Measurements from ENCODE around the gene PLEKHO2. TPM values are rescaled to one million over a fixed set of nuclear protein-coding genes. Genes with fewer than 3 reads are reported as not detected.

PLEKHO2 gene
- total and polyA plus RNA-seq, 2 of the 8 experiments (the other 6 are each of a cell fraction or from before 2014, with no cell fraction given): 16.9 to 20.1 TPM

DNA sequence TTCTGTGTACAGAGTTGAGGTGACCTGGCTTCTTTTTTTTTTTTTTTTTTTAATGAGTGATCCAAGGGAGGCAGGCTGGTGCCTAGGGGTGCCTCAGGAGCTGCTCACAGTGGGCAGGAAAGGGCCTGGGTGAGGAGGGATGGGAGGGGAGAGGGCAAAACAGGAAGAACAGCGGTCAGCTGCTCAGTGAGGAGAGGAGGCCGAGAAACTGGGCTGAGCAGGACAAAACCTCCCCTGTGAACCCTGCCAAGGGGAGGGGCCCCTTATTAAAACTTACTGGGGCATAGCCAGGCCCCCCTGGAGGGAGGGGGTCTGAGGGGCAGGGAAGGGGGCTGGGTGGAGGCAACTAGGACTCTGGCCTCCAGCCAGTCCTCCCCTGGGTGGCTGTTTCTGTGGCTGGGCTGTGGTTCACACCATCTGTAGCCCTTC, 3.5 kb downstream of the PLEKHO2 start (continued):
- TF ChIP-seq, protein P1, sequence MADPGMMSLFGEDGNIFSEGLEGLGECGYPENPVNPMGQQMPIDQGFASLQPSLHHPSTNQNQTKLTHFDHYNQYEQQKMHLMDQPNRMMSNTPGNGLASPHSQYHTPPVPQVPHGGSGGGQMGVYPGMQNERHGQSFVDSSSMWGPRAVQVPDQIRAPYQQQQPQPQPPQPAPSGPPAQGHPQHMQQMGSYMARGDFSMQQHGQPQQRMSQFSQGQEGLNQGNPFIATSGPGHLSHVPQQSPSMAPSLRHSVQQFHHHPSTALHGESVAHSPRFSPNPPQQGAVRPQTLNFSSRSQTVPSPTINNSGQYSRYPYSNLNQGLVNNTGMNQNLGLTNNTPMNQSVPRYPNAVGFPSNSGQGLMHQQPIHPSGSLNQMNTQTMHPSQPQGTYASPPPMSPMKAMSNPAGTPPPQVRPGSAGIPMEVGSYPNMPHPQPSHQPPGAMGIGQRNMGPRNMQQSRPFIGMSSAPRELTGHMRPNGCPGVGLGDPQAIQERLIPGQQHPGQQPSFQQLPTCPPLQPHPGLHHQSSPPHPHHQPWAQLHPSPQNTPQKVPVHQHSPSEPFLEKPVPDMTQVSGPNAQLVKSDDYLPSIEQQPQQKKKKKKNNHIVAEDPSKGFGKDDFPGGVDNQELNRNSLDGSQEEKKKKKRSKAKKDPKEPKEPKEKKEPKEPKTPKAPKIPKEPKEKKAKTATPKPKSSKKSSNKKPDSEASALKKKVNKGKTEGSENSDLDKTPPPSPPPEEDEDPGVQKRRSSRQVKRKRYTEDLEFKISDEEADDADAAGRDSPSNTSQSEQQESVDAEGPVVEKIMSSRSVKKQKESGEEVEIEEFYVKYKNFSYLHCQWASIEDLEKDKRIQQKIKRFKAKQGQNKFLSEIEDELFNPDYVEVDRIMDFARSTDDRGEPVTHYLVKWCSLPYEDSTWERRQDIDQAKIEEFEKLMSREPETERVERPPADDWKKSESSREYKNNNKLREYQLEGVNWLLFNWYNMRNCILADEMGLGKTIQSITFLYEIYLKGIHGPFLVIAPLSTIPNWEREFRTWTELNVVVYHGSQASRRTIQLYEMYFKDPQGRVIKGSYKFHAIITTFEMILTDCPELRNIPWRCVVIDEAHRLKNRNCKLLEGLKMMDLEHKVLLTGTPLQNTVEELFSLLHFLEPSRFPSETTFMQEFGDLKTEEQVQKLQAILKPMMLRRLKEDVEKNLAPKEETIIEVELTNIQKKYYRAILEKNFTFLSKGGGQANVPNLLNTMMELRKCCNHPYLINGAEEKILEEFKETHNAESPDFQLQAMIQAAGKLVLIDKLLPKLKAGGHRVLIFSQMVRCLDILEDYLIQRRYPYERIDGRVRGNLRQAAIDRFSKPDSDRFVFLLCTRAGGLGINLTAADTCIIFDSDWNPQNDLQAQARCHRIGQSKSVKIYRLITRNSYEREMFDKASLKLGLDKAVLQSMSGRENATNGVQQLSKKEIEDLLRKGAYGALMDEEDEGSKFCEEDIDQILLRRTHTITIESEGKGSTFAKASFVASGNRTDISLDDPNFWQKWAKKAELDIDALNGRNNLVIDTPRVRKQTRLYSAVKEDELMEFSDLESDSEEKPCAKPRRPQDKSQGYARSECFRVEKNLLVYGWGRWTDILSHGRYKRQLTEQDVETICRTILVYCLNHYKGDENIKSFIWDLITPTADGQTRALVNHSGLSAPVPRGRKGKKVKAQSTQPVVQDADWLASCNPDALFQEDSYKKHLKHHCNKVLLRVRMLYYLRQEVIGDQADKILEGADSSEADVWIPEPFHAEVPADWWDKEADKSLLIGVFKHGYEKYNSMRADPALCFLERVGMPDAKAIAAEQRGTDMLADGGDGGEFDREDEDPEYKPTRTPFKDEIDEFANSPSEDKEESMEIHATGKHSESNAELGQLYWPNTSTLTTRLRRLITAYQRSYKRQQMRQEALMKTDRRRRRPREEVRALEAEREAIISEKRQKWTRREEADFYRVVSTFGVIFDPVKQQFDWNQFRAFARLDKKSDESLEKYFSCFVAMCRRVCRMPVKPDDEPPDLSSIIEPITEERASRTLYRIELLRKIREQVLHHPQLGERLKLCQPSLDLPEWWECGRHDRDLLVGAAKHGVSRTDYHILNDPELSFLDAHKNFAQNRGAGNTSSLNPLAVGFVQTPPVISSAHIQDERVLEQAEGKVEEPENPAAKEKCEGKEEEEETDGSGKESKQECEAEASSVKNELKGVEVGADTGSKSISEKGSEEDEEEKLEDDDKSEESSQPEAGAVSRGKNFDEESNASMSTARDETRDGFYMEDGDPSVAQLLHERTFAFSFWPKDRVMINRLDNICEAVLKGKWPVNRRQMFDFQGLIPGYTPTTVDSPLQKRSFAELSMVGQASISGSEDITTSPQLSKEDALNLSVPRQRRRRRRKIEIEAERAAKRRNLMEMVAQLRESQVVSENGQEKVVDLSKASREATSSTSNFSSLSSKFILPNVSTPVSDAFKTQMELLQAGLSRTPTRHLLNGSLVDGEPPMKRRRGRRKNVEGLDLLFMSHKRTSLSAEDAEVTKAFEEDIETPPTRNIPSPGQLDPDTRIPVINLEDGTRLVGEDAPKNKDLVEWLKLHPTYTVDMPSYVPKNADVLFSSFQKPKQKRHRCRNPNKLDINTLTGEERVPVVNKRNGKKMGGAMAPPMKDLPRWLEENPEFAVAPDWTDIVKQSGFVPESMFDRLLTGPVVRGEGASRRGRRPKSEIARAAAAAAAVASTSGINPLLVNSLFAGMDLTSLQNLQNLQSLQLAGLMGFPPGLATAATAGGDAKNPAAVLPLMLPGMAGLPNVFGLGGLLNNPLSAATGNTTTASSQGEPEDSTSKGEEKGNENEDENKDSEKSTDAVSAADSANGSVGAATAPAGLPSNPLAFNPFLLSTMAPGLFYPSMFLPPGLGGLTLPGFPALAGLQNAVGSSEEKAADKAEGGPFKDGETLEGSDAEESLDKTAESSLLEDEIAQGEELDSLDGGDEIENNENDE (IDR thresholded peaks at IDR 0.05; ENCODE audit: insufficient replicate concordance, low read length): no peak

Measured in H1 (cell line).